ENCODE measurements around the gene PADI1.
"Not testable (repeated sequence)": the region's sequence is repeated elsewhere in the genome, so short reads cannot be mapped to it uniquely, and the experiment has no call there.

The PADI1 gene

DNA sequence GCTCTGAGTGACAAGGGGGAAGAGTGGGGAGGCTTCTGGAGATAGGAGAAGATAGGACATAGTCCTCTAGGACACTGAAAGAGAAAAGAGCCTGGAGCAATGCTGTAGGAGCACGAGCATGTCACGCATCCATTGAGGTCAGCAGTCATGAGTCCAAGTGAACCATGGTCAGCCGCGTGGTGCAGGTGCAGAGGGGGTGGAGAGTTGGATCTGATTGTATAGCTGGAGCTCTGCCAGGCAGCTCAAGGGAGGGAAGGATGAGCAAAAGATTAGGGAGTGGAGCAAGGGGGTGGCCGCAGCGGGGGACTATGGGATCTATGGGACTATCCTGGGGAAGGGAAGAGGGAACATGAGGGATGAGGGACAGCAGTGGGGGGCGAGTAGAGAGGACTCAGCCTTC, 14.0 kb downstream of the PADI1 start:
- DNase-seq: no peak

DNA sequence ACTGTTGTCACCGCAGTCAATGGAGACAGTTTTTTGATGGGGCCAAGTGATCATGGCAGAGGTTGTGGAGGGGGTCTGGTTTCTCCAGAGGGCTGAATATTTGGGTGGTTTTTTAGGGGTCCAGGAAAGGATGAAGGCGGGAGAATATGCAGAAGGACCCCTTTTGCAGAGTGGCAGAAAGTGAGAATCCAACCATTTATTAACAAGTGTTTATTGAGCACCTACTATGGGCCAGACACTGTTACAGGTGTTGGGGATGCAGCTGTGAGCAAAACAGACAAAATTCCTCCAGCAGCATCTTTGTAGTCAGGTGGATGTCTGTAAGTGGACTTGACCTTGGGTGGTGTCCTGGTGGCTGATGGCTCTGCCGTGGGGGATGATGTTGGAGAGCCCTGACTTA, 15.4 kb downstream of the PADI1 start:
- DNase-seq: no peak

DNA sequence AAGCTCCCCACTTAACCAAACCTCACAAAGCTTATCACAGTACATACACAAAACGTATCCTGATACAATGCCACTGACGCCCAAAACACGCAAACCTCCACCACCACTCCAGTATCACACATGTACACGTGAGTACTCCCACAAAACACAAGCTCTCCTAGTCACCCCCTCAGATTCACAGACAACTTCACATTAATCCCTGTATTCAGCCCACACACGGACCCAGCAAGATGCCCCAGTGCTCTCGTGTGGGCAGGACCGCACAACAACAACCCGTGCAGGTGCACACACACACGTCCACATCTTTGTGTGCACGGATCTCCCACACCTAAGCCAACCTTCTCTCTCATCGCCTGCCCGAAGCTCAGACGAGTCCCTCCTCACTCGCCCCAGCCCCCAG, 17.6 kb downstream of the PADI1 start:
- DNase-seq: no peak

DNA sequence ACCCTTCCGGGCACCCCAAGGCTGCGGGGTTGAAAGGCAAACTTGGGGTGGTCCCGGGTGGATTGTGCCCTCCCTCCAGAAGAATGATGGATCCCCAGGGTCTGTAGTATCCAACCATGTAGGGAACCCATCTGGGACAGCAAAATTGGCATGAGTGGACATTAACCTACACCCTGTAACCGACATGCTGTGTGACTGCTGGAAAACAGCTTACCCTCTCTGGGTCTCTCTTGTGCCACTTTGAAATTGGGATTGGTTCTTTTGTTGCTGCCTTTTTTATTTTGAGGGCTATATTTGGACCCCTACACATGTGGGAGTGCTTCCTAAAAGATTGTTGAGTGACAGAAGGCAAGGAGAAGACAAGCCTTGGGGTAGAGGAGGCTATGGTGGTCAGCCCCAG, 19.5 kb downstream of the PADI1 start:
- no peak for DNase-seq

DNA sequence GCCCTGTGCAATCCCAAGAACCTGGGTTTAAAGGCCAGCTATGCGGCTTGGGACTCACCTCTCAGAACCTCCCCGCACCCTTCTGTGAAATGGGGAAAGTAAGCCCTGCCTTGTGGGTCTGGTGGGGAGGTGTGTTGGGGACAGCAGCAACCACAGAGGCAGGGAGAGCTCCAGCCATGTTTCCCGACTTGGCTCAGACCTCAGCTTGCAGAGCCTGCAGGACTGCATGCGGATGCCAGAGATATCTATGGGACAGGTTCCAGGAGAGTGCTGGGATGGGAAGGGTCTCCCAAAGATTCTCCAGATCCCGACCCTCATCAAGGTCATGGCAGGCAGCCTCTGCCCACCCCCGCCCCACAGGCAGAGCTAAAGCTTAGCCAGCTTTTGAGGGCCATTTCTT, 20.2 kb downstream of the PADI1 start:
- DNase-seq: no peak

DNA sequence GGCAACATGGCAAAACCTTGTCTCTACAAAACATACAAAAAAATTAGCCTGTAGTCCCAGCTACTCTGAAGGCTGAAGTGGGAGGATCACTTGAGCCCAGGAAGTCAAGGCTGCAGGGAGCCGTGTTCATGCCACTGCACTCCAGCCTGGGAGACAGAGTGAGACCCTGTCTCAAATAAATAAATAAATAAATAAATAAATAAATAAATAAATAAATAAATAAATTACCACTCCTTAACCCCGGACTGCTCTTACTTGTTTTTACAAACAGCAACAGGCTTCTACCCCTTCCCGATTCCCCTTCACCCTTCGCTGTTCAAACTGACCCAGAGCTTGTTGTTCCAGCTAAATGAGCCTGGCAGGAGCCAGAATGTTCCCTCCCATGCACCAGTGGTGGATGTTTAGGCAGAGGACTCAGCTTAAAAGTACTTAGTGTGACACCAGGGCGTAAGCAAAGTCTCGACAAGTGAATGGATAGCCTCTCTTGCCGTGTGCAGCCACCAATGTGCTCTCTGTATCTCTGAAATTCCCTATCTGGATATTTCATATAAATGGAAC, 22.5 kb downstream of the PADI1 start:
- DNase-seq: no peak

DNA sequence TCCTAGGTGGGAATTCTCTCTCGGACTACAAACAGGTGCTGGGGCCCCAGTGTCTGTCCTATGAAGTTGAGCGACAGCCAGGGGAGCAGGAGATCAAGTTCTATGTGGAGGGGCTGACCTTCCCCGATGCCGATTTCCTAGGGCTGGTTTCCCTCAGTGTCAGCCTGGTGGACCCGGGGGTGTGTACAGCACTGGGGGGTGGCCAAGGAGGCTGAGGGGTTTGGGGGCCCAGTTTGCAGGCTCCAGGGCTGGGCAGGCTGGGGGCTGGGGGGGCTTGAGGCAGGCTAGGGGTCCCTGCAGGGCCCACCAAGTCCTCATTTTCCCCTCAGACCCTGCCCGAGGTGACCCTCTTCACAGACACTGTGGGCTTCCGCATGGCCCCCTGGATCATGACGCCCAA, 23.7 kb downstream of the PADI1 start:
- DNase-seq: no peak

DNA sequence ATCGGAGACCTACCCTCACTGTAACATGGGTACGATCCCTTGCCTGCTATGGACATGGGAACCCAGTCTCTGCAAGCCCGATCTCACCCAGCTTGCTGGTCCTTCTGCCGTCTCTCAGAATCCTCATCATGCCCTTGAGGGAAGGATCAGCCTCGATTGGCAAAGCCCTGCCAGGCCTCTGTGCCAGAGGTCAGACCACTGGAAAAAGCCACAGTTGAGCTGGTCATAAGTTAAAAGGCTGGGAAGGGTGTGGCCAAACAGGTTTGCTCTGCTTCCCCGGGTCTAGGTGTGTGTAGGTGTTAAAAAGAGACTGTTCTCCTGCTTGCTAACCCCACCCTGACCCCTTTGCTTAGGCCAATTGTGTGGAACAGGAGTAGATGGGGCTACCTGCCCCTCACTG, 24.5 kb downstream of the PADI1 start:
- DNase-seq: no peak

DNA sequence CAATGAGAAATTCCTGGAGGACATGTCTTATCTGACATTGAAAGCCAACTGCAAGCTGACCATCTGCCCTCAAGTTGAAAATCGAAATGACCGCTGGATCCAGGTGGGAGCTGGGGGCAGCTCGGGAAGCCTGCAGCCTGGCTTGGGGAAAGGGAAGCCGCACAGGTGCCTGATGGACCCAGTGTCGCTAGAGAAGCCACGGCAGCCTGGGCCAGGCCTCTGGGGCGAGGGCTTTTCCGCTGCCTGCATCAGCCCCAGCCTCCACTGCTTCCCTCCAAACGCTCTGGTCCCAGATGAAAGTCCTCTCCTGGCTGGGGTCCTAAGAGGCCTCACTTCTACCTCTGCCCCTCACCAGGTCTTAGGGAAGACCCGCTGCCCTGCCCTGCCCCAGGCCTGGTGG, 25.2 kb downstream of the PADI1 start:
- no peak for DNase-seq

DNA sequence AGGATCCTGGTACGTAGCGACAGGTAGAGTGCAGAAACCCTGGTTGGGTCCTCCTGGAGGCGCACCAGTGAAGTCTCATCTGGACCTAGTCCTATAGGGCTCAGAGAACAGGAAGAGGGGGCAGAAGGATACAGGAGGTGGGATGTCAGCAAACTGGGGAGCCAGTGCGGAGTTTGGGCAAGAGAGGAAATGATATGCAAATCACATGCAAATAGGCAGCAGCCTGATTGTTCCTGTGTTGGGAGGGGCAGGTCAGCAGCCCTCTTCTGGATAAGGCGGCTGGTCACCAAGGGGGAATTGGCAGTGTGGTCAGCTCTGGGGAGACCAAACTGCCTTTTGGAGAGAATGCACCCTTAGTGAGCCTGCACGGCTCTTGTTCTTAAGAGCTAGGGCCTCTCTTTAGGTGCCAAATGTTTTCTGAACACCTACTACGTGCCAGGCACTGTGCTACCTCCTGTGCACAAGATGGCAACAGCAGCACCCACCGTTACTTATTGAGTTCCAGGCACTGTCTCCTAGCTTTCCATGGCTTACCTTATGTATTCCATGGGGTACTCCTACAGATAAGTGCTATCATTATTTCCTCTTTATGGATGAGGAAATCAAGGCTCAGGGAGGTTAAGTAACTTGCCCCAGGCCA, 25.9 kb downstream of the PADI1 start:
- no peak for DNase-seq

DNA sequence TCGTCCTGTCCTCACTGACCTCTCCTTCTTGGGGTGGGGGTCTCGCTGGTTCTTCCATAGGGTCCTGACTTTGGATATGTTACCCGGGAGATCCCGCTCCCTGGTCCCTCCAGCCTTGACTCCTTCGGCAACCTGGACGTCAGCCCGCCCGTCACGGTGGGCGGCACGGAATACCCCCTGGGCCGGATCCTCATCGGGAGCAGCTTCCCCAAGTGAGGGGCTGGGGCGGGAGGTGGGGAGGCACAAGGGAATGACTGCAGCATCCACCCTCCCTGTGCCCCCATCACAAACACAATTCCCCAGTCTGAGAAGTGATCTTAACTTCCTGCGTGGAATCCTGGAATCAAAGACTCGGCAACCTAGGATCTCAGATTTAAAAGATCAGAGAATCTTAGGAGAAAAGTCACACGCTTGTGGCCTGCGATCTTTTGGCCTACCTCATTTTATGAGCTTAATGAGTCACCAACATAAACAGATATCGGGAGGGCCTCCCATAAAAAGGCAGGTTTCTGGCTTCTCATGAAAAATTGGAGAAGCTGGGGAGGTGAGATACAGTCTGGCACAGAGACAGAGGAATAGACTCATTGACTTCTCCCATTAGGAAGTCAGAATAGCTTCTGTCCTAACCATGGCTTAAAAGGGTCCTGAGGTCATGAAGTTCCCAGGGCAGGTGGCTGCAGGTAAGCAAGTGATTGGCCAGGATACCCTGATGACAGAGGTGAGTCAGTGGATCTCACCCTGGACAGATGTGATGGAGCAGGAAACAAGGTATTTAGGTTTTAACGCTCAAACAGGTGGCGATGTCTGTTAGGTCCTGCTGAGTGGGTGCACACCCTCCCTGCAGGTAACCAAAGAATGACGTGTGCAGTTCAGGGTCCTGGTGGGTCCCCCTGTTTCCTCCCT, 28.1 kb downstream of the PADI1 start:
- no peak for DNase-seq

DNA sequence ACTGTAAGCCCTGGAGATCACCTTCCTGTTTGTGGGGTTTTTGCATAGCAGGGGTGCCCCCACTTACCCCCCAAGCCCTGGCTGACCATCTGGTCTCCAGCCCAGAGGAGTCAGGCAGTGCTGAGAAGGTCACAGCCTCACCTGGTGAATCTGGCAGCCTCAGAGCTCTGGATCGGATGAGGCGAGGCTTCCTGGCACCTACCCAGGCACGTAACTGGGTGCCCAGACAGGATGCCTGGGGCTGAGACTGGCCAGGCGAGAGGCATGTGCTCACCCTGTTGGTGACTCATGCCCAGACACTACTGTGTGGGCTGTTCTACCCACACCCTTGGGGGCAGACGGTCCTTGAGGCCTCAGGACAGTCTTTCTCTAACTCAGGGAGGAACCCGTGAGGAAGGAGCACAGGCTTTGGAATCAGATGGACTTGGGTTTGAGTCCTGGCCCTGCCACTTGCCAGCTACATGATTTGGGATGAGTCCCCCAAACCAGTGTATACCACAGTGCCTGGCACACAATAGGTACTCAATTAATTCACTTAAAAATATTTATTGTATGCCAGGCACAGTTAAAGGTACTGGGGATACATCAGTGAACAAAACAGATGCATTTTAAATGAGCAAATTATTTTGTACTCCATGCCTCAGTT, 28.9 kb downstream of the PADI1 start:
- no peak for DNase-seq

DNA sequence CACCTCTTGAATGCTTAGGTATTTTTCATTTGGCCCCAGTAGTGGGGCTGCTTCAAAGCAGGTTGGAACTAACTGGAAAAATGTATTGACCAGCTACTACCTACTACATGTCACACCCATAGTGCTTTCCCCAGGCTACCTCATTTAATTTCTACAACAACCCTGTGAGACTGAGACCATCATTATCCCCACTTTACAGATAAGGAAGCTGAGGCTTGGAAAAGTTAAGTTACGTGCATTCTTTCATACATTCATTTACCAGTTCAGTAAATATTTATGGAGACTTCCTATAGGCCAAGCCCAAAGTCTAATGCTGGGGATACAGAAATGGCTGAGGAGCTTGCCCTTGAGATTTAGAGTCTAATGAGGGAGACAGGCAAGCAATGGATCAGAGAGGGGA, 29.5 kb downstream of the PADI1 start:
- no peak for DNase-seq

DNA sequence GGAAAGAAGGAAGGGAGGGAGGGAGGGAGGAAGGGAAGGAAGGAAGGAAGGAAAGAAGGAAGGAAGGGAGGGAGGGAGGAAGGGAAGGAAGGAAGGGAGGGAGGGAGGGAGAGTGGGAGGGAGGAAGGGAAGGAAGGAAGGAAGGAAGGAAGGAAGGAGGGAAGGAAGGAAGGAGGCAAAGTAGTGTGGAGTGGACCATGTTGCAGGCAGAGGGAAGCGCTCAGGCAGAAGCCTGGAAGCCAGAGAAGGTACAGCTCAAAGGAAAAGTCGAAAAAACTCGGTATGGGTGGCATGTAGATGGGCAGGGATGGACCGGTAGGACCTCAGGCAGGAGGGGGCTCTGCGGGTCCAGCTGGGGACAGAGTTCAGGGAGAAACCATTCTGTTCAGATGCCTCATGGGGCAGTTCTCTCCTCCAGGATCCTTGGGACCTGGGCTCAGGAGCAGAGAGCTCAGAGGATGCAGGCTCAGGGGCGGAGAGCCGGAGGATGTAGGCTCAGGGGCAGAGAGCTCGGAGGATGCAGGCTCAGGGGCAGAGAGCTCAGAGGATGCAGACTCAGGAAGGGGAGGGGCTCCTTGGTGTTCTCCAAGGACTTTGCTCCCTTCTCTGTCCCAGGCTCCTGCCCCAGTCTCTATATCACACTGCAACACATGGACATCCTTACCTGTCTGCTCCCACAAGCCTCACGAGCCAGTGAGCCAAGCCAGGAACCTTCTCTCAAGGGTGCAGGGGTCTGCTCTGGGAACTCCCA, 30.4 kb downstream of the PADI1 start:
- DNase-seq: no peak

DNA sequence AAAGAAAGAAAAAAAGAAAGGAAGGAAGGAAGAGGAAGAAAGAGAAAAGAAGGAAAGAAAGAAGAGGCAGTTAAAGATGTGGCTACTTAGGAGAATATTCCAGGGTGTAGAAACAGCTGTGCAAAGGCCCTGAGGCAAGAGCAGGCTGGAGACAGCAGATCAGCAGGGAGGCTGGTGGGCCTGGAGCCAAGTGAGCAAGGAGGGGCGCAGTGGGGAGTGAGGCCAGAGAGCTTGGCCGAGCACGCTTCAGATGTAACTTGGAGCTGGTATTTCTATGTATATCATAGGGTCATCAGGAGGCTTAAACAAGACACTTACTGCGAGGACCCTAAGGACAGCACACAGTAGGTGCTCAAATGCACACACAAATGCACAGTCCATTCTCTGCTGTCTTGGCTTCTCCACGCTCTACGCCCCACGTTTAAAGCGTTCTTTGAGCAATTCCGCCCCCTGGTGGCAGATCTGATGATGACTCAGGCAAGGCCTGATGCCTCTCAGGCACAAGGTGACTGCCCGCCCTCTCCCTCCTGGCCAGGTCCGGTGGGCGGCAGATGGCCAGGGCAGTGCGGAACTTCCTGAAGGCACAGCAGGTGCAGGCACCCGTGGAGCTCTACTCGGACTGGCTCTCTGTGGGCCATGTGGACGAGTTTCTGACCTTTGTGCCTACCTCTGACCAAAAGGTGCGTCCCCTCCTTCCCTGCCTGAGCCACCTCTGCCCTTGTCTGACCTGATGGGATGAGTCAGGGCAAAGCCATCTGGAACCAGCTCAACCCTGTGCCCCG, 32.0 kb downstream of the PADI1 start:
- peak; percentile 86 for DNase-seq

DNA sequence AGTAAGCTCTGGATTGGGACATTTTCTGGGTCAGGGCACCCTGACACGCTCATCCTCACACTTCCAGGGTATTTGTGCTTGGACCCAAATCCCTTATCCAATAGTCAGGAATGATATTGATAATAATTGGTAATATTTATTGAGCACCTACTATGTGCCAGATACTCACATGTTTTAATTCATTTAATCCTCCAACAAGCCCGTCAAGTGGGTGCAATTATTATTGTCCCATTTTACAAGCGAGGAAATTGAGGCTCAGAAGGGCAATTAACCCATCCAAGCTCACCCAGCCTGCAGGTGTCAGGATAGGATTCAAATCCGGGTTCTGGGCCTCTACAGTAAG, 32.6 kb downstream of the PADI1 start:
- DNase-seq: no peak

DNA sequence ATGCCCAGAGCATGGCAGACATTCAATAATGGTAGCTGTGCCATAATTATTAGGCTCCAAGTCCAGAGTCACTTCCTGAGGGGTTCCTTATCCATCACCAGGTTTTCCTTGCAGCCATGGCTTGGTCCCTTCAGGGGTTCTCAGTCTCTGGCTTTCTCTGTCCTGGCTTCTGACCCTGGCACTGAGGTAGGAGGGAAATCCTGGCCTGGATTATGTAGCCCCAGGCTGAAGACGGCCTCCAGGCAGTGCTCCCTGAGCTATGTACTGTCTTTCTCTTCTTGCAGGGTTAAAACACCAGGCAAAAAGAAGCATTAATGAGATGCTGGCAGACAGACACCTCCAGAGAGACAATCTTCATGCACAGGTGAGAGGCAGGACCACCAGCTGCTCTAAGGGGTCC, 34.5 kb downstream of the PADI1 start:
- DNase-seq: peak; percentile 73

DNA sequence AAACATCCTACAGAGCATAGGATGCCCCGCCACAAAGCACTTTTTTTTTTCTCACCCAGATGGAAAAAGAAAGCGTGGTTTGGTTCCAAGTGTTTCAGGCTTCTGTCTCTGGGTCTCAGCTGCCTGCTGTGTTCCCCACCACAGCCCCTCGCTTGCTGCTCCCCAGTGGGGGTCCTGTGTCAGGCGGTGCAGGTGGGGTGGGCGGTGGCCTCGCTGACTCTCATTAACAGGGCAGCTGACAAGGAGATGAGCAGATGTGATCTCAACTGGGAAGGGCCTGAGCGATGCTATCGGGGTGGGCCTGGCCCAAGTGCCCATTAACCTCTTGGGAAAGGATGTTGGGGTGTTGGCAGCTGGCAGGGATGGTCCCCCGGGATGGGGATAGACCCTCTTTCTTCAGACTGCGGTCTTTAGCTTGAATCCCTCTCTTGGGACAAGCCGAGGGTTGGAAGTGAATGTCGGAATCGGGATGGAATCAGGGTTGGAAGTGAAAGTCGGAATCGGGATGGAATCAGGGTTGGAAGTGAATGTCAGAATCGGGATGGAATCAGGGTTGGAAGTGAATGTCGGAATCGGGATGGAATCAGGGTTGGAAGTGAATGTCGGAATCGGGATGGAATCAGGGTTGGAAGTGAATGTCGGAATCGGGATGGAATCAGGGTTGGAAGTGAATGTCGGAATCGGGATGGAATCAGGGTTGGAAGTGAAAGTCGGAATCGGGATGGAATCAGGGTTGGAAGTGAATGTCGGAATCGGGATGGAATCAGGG, 36.3 kb downstream of the PADI1 start:
- DNase-seq: not testable (repeated sequence)

DNA sequence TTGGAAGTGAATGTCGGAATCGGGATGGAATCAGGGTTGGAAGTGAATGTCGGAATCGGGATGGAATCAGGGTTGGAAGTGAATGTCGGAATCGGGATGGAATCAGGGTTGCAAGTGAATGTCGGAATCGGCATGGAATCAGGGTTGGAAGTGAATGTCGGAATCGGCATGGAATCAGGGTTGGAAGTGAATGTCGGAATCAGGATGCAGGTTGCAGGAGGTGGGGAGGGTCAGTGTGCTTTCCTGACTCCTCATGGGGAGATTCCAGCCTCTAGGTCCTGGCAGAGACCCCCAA, 36.8 kb downstream of the PADI1 start:
- not testable (repeated sequence) for DNase-seq

DNA sequence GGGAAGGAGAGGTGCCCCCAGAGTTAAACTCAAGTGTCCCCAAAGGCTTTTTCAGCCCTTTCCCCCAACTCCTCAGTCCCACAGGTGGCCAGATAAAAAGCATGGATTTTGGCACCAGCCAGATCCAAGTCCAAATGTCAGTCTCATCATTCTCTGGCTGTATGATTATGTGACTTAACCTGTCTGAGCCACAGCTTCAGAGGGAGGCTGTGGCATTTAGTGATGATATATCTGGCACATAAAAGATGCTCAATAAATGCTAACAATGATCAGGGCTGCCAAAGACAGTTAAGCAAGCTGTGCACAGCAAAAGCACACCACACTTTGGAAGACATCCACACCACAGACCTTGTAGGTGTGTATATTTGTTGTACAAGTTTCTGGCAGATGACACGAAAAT, 38.3 kb downstream of the PADI1 start:
- no peak for DNase-seq

DNA sequence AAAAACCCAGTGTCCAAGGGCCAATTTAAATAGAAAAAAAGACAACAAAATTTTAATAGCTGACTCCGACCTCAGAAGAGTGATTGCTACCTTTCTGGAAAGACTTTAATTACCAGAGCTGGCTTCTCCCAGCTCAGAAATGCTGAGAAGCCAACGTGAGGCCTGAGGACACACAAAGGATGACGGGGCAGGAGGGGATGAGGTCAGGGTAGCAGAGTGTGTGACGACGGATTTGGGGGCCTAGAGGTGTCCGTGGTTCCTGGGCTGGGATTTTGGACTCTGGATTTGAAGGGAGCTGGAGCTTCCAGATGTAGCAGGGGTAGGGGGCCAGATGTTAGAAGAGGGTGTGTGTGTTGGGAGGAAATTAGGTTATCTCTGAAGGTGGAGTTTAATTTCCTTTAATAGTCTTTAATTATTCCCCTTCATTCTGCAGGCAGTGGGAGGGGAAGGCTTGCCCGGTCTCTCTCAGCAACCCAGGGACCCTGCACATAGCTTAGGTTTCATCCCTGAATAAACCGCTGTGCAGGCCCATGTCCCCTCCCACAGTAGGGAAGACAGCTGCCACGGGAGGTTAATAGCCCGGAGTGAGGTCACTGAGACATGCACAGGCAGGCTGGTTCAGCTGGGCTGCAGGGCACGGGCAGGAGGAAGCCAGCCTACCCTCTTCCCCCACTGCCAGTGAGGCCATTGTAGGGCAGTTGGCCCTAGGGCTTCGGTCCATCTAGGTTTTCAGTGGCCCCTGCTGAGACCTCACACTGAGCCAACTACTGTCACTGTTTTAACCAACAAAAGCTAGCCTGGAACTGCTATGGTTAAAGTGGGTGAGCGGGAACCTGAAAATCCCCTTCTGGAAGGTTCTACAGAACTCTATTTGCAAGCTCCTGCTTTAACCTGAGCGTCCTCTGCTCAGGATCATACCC, 40.2 kb downstream of the PADI1 start:
- DNase-seq: peak; percentile 6

All from NCI-H345 (cell line).